WTC11 (cell line): ENCODE data around the gene UQCC3. TPM values are rescaled to one million over a fixed set of nuclear protein-coding genes. Genes with fewer than 3 reads are reported as not detected.
A peak's percentile ranks its signal among the peaks of the same experiment; 100 is the strongest.

Source experiments
- ATAC-seq: fragments of 200-7000 bp; cut with Tn5 transposase; 2 replicates; pipeline ENCODE4 v1.10.0; 2021; ENCODE audit warnings: mild to moderate bottlenecking, moderate library complexity
- CTCF ChIA-PET: fragments of 300-600 bp; sonication (Branson Sonifier 250); formaldehyde crosslinking; loops from one replicate; lab custom pipeline; 2021; ENCODE audit warnings: antibody characterized with exemption; lab: Charles Lee
- POLR2A ChIA-PET: fragments of 350-600 bp; sonication (Branson Sonifier 250); formaldehyde crosslinking; loops from one replicate; lab custom pipeline; 2021; ENCODE audit warnings: antibody characterized with exemption; lab: Charles Lee
- DNase-seq: peaks from one replicate; pipeline ENCODE4 v3.0.0; 2021; ENCODE audit warnings: low spot score
- H3K27ac Mint-ChIP-seq: 2 replicates; pipeline ENCODE4 v1.8.0; 2021; ENCODE audit warnings: mixed read lengths
- H3K27me3 Mint-ChIP-seq: 2 replicates; pipeline ENCODE4 v1.8.0; 2021; ENCODE audit warnings: low read depth, mild to moderate bottlenecking, moderate library complexity, mixed read lengths
- H3K36me3 Mint-ChIP-seq: 2 replicates; pipeline ENCODE4 v1.8.0; 2021; ENCODE audit warnings: mixed read lengths
- H3K4me1 Mint-ChIP-seq: 2 replicates; pipeline ENCODE4 v1.8.0; 2022; ENCODE audit warnings: mixed read lengths
- H3K4me3 Mint-ChIP-seq: 2 replicates; pipeline ENCODE4 v1.8.0; 2021; ENCODE audit warnings: mild to moderate bottlenecking, moderate library complexity, mixed read lengths
- H3K9me3 Mint-ChIP-seq: 2 replicates; pipeline ENCODE4 v1.8.0; 2021; ENCODE audit warnings: mixed read lengths
- ETV6 ChIP-seq: sonication (generic); formaldehyde crosslinking; IDR thresholded peaks from 2 replicates; pipeline ENCODE4 v1.8.1; 2022; ENCODE audit warnings: mild to moderate bottlenecking, missing genetic modification reagents
- FOXP4 ChIP-seq: sonication (generic); formaldehyde crosslinking; IDR thresholded peaks from 2 replicates; pipeline ENCODE4 v1.8.0; 2022; ENCODE audit warnings: mild to moderate bottlenecking, missing genetic modification reagents
- GABPB1 ChIP-seq: sonication (generic); formaldehyde crosslinking; IDR thresholded peaks from 2 replicates; pipeline ENCODE4 v1.8.1; 2023; ENCODE audit warnings: mild to moderate bottlenecking, missing genetic modification reagents
- IRF1 ChIP-seq: sonication (generic); formaldehyde crosslinking; IDR thresholded peaks from 2 replicates; pipeline ENCODE4 v1.8.0; 2023; ENCODE audit warnings: missing genetic modification reagents
- JUN ChIP-seq: sonication (generic); formaldehyde crosslinking; IDR thresholded peaks from 2 replicates; pipeline ENCODE4 v1.8.0; 2023; ENCODE audit warnings: mild to moderate bottlenecking, missing genetic modification reagents
- MYBL2 ChIP-seq: sonication (generic); formaldehyde crosslinking; IDR thresholded peaks from 2 replicates; pipeline ENCODE4 v1.8.1; 2023; ENCODE audit warnings: mild to moderate bottlenecking, moderate library complexity, missing genetic modification reagents
- NFE2L1 ChIP-seq: sonication (generic); formaldehyde crosslinking; IDR thresholded peaks from 2 replicates; pipeline ENCODE4 v1.8.1; 2023; ENCODE audit warnings: missing genetic modification reagents
- NFYB ChIP-seq: sonication (generic); formaldehyde crosslinking; conservative IDR thresholded peaks from 2 replicates; pipeline ENCODE4 v1.8.0; 2022; ENCODE audit warnings: low read depth, missing genetic modification reagents
- RELA ChIP-seq: sonication (generic); formaldehyde crosslinking; IDR thresholded peaks from 2 replicates; pipeline ENCODE4 v1.8.1; 2022; ENCODE audit warnings: missing genetic modification reagents, mild to moderate bottlenecking, borderline replicate concordance
- SP1 ChIP-seq: sonication (generic); formaldehyde crosslinking; conservative IDR thresholded peaks from 2 replicates; pipeline ENCODE4 v1.8.1; 2022; ENCODE audit warnings: missing genetic modification reagents
- STAT6 ChIP-seq: sonication (generic); formaldehyde crosslinking; conservative IDR thresholded peaks from 2 replicates; pipeline ENCODE4 v1.8.1; 2023; ENCODE audit warnings: mild to moderate bottlenecking, low read depth, missing genetic modification reagents, moderate library complexity
- TP53 ChIP-seq: sonication (generic); formaldehyde crosslinking; IDR thresholded peaks from 2 replicates; pipeline ENCODE4 v1.8.1; 2023; ENCODE audit warnings: mild to moderate bottlenecking, missing genetic modification reagents
- USF1 ChIP-seq: sonication (generic); formaldehyde crosslinking; IDR thresholded peaks from 2 replicates; pipeline ENCODE4 v1.8.0; 2022; ENCODE audit warnings: mild to moderate bottlenecking, missing genetic modification reagents
- ZBTB21 ChIP-seq: sonication (generic); formaldehyde crosslinking; IDR thresholded peaks from 2 replicates; pipeline ENCODE4 v1.8.1; 2023; ENCODE audit warnings: mild to moderate bottlenecking, missing genetic modification reagents, borderline replicate concordance
- ZNF263 ChIP-seq: sonication (generic); formaldehyde crosslinking; IDR thresholded peaks from 2 replicates; pipeline ENCODE4 v1.8.1; 2022; ENCODE audit warnings: low read depth, mild to moderate bottlenecking, moderate library complexity, missing genetic modification reagents
- ZNF423 ChIP-seq: fragments of 250-450 bp; sonication (Bioruptor Pico); IDR thresholded peaks from 2 replicates; pipeline ENCODE4 v2.1.2; 2022; ENCODE audit warnings: mild to moderate bottlenecking, moderate library complexity
- ZNF671 ChIP-seq: fragments of 250-450 bp; sonication (Bioruptor Pico); IDR thresholded peaks from 2 replicates; pipeline ENCODE4 v1.8.0; 2021; ENCODE audit warnings: mild to moderate bottlenecking
- total RNA-seq: library from RNA; stranded (reverse); gene quantifications from 3 replicates; pipeline ENCODE4 v1.2.3, GENCODE V29; 2021

Gene UQCC3
- total RNA-seq, 1 experiment from 2014 or later, result 18.1 TPM

- no peak for ATAC-seq
- ChIA-PET POLR2A (no interaction called here), CTCF (interaction anchor here (1.0 kb wide), 1 partner anchor 14 kb away, joined by 3 read pairs; the partner anchor contains the start of gene HNRNPUL2)
- Mint-ChIP-seq H3K9me3 (no peaks in the 10 kb centered on the region), H3K4me3 (no peak overlapping the region), H3K4me1 (peaks cover 44% of the 10 kb centered on the region), H3K27me3 (no peaks in the 10 kb centered on the region), H3K36me3 (peaks cover 65% of the 10 kb centered on the region), H3K27ac (no peak overlapping the region)
- DNase-seq, result no peak
- no peak for TF ChIP-seq FOXP4
- TF ChIP-seq ZBTB21 (CRISPR knock-in tag), result no peak
- no peak for TF ChIP-seq MYBL2 (CRISPR knock-in tag)
- TF ChIP-seq STAT6 (CRISPR knock-in tag), result no peak
- no peak for TF ChIP-seq SP1 (CRISPR knock-in tag)
- no peak for TF ChIP-seq ZNF671 (CRISPR knock-in tag)
- no peak for TF ChIP-seq ETV6
- no peak for TF ChIP-seq USF1
- no peak for TF ChIP-seq JUN (CRISPR knock-in tag)
- TF ChIP-seq ZNF263 (CRISPR knock-in tag), result no peak
- TF ChIP-seq NFYB (CRISPR knock-in tag), result no peak
- no peak for TF ChIP-seq NFE2L1 (CRISPR knock-in tag)
- no peak for TF ChIP-seq GABPB1 (CRISPR knock-in tag)
- no peak for TF ChIP-seq IRF1
- TF ChIP-seq TP53 (CRISPR knock-in tag), result no peak
Observed at GRCh38 chr11:62712861-62713260, 41.4 kb downstream of the UQCC3 start.

GRCh38 chr11:62713343-62713742 lies 41.9 kb downstream of the UQCC3 start:
- peak overlapping the region; percentile 79 for H3K27ac Mint-ChIP-seq
- CTCF ChIA-PET, result interaction anchor here (1.0 to 4.1 kb wide), 2 partner anchors 14 to 57 kb away, joined by 3 to 14 read pairs; partner anchors contain the start of genes HNRNPUL2 and TAF6L
- no peak for TF ChIP-seq RELA (CRISPR knock-in tag)
- no peak for TF ChIP-seq ZNF423 (CRISPR knock-in tag)
- TF ChIP-seq, all 79 proteins: peak for 0
- Mint-ChIP-seq H3K27me3 (no peaks in the 10 kb centered on the region), H3K9me3 (no peaks in the 10 kb centered on the region), H3K4me1 (peaks cover 40% of the 10 kb centered on the region), H3K4me3 (no peak overlapping the region), H3K36me3 (peaks cover 70% of the 10 kb centered on the region)
- ATAC-seq (no peak), DNase-seq (no peak)
- POLR2A ChIA-PET, result no interaction called here
